Uterus (tissue), 2 donors: ENCODE measurements around the gene CCDC68.

ENCODE experiments used
- CTCF ChIP-seq, 4 experiments: fragments of 200-600 bp in 2 of 4; fragments of 450-650 bp in 2 of 4; sonication (generic) in 2 of 4; IDR thresholded peaks; one replicate each; pipeline ENCODE4 v1.5.1; 2016 to 2019; ENCODE audit warnings: antibody characterized with exemption in 4 of 4, mild to moderate bottlenecking in 2 of 4, moderate library complexity in 1 of 4
- POLR2A ChIP-seq, 2 donors: fragments of 450-650 bp; IDR thresholded peaks; one replicate each; pipeline ENCODE4 v1.6.1; 2016; ENCODE audit warnings: antibody characterized with exemption in 2 of 2, mild to moderate bottlenecking in 1 of 2, moderate library complexity in 1 of 2

DNA sequence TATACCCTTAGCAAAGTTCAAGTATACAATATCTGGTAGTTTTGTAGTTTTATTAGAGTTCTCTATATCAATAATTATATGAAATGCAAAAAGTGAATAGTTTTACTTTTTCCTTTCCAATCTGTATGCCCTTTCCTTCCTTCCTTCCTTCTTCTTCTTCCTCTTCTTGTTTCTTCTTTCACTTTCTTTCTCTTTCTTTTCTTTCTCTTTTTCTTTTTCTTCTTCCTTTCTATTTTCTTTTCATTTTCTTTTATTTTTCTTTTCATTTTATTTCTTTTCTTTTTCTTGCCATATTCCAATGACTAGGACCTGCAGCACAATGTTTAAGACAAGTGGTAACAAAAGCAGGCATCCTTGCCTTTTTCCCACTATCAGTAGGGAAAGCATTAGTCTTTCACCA, 59.8 kb downstream of the CCDC68 start:
- TF ChIP-seq CTCF (IDR thresholded peaks at IDR 0.05): no peak
- TF ChIP-seq POLR2A (IDR thresholded peaks at IDR 0.05): no peak
